GM18519 (cell line): ENCODE results near the gene SLC7A6OS.
"Not testable (repeated sequence)": the region's sequence is repeated elsewhere in the genome, so short reads cannot be mapped to it uniquely, and the experiment has no call there.

Experiments used
- ATAC-seq: cut with Tn5 transposase; IDR thresholded peaks from one replicate; pipeline ENCODE4 v1.9.1; 2021; ENCODE audit warnings: mild to moderate bottlenecking, moderate library complexity; ENCODE audit not compliant: unreplicated experiment, low FRiP score

SLC7A6OS gene

DNA sequence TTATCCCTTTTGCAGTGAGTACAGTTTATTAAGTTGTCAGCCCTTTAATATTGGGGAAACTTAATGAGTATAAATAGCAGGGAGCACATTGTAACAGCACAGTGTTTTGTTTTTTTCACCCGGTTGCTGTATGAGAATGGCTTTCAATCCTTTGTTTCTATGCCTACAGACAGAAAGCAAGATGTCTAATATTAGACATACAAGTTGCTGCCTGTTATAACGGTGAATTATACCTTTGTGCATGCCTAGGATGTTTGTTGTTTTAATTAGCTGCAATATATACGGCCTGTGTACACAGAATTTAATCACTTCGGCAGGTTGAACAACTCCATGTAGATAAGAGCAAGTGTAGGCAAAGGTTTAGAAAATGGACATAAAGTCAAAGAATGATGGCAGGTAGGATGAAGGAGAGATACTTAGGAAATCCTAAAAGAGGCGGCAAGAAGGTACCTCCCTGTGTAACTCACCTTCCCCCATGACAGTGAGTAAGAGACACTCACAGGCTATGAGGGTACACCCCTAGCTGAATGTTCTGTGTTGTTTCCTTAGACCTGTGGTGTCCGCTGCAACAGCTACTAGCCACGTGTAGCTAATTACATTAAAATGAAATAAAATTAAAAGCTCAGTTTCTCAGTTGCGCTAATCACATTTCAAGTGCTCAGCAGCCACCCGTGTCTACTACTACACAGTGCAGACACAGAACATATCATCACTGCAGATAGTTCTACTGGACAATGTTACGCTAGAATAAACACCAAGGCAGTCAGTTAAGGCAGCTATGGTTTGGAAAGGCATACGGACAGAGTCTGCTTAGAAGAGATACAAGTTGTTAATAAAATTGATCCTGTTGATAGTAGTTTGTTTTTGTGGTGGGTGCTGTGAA is 10.9 kb downstream of the SLC7A6OS start:
- no peak for ATAC-seq

DNA sequence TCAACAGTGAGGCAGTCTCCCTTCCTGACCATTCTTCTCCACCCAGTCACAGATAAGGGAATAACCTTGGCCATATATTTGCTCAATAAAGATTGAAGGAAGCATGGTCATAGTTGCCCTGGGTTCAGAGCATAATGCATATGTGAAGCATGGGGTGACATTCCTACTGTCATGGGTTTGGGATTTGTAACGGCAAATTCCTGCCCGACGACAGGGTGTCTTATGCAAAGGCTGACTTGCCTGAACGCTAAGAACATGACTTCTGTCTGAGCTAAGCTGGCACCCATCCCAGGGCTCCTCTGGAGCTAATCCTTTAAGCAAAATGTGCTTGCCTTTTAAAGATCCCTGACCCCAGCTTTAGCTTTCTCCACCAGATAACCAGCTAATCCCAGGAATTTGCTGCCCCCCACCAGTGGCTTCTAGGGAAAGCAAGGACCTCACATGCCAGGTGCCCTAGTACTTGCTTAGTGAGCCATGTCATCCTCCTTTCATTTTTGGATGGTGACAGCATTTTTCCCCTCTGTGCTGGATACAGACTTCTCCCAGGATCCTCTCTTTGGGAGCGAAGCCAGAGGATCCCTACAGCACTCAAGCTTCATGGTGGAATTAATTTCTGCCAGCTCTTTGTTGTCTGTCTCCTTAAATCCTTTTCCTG is 11.7 kb downstream of the SLC7A6OS start:
- ATAC-seq: no peak

DNA sequence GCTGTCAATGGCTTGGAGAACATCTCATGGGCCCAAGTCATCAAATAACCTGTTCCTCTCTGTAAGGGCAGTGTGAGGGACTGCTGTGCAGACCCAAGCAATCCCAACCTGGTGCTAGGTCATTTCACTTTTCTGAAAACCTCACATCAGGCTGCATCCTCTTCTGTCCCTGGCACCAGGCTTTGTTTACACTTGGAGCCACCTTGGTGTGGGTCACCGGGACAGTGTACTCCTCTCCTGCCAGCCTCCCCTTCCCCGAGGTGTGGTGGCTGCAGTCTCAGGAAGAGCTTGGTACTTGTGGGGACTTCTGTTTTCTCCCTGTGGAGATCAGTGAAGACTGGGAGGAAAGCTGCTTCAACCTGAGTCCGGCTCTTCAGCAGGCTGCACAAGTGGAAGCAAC is 12.4 kb downstream of the SLC7A6OS start:
- ATAC-seq: no peak

DNA sequence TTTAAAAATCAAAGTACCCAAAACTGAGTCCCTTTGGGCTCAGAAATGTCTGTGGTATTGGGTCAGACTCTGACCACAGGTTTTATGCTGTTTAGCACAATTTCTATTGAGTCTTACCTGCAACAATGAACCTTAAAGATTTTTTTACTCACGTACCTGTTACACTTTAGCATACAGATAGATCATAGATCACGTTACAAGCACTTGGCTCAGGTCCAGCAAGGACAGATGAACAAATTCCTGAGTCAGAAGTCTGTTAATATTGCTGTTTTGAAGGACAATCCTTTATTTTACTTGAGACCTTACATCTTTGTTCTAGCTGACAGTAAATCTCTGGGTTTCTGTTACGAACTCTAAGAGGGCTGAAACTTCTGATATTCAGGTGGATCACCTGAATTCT is 12.8 kb downstream of the SLC7A6OS start:
- ATAC-seq: no peak

DNA sequence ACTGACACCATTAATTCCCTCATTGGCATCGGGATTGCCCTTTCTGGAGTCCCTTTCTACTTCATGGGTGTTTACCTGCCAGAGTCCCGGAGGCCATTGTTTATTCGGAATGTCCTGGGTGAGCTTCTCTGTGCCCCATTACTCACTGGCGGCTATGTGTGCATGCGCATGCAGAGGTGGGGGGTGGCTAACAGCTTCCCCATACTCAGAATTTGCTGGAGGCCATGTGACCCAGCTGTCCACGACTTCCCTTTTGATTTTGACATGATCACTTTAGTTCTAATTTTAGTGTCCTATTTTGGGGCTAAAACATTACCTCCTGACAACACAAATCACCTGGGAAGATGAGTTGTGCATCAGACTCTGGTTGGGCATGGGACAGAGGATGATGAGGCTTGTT is 14.1 kb downstream of the SLC7A6OS start:
- ATAC-seq: no peak

DNA sequence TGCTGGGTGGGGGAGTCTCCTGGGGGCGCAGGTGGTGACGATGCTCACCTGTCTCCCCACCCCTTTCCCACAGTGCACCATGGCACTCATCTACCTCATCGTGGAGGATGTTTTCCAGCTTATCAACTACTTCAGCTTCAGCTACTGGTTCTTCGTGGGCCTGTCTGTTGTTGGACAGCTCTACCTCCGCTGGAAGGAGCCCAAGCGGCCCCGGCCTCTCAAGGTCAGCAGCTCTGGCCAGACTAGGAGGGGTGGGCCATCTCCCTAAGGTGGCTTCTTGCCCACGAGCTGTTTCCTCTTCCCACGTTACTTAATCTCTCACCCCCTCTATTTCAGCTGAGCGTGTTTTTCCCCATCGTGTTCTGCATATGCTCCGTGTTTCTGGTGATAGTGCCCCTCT is 14.5 kb downstream of the SLC7A6OS start:
- ATAC-seq: no peak

DNA sequence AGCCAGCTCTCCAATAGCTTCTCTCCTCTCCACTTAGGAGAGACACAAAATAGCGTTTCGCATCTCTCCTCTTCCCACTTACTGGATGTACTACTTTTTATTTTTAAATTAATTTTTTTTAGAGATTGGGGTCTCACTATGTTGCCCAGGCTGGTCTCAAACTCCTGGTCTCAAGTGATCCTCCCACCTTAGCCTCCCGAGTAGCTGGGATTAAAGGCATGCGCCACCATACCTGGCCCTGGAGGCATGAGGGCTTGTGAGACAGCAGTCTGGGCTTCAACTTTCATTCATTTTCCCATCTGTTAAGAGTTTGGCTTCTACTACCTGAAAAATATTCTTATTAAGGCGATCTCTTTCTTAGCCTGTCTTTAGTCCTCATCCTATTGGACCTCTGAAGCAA is 18.3 kb downstream of the SLC7A6OS start:
- no peak for ATAC-seq

DNA sequence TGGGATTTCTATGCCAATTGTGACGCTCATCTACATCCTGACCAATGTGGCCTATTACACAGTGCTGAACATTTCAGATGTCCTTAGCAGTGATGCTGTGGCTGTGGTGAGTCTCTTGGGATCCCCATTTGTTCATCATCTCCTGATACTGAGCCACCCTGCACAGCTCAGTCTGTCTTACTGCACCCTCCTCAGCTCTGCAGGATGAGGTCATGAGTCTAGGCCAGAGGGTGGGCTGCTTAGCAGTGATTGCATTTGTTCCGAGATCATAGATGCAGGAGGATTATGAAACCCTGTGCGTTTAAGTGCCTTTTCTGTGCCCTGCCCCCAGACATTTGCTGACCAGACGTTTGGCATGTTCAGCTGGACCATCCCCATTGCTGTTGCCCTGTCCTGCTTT is 19.5 kb downstream of the SLC7A6OS start:
- no peak for ATAC-seq

DNA sequence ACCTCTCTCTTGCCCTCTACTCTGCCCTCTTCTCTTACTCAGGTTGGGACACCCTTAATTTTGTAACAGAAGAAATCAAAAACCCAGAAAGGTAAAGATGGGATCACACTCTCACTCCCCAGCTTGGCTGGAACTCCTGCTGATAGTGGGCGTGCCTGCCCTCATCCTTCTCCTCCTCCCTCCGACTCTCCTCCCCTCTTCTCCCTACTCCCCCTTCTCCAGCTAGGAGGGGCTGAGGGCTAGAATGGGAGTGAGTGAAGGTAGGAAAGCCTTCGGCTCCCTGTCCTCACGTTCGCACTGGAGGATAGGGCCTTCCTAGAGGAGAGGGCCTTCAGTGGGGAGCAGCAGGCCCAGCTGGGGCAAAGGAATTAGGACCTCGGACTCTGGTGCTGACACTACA is 20.3 kb downstream of the SLC7A6OS start:
- ATAC-seq: no peak

DNA sequence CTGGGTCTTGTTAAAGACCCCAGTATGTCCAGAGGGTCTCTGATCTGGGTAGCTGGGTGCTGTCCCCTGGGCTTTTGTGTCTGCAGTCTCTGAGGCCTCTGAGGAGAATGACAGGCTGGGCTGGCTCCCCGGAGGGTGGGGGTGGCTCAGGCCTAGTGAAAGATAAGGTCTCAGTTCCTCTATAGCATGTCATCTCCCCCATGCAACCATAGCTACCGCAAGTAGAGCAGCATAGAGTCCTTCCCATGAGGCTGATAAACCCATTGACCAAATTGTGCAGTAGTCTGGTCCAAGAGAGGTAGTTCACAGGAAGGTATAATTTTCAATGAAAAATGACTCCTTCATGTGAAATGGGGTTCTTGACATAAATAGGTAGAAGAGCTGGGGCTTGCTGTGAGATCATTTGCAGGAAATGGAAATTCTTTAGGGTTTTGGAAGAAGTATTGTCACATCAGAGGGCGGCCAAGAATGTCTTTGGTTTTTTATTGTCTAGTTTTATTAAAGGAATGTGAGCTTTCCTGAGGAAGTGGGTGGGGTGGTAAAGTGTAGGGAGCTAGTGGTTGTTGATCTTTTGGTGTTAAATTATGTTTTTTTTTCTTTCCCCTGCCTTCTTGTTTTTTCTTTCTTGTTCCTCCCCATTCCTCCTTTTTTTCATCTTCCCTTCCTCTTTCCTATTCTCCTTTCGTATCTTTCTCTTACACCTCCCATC is 21.0 kb downstream of the SLC7A6OS start:
- ATAC-seq: peak; percentile 70

DNA sequence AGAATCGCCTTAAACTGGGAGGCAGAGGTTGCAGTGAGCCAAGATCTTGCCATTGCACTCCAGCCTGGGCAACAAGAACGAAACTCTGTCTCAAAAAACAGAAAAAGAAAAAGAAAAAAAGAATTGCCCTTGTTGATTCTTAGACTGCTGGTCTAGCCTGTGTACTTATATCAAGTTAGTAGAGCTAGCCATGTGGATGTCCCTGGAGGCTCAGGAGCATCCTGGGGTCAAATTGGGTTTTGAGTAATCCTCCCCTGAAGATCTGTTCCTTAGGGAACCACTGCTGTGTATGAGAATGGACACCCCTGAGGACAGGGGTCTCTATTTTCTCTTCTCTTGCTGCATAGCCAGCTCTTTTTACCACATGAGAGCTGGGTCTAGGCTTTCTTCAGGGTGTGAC is 21.5 kb downstream of the SLC7A6OS start:
- no peak for ATAC-seq

DNA sequence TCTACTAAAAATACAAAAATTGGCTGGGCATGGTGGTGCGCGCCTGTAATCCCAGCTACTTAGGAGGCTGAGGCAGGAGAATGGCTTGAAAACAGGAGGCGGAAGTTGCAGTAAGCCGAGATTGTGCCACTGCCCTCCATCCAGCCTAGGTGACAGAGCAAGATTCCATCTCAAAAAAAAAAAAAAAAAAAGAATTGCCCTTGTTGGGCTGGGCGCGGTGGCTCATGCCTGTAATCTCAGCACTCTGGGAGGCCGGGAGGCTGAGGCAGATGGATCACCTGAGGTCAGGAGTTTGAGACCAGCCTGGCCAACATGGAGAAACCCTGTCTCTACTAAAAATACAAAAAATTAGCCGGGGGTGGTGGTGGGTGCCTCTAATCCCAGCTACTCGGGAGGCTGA is 21.9 kb downstream of the SLC7A6OS start:
- not testable (repeated sequence) for ATAC-seq

DNA sequence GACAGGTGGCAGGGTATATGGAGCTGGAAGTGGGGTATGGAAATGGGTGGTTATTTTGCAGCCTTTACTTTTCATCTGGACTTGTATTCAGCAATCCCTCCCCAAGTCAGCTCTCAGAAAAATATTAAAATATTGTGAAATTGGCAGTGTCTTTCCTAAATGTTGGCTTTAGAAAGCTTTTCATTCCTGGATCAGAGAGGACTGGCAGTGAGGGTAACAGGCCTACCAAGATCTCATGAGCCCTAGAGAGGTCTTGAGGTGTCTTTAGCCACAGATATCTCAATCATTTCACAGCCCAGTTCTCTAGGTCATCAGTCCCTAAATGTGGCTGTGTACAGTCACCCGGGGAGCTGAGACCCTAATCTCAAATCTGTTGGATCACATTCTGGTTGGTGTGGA is 22.5 kb downstream of the SLC7A6OS start:
- no peak for ATAC-seq

DNA sequence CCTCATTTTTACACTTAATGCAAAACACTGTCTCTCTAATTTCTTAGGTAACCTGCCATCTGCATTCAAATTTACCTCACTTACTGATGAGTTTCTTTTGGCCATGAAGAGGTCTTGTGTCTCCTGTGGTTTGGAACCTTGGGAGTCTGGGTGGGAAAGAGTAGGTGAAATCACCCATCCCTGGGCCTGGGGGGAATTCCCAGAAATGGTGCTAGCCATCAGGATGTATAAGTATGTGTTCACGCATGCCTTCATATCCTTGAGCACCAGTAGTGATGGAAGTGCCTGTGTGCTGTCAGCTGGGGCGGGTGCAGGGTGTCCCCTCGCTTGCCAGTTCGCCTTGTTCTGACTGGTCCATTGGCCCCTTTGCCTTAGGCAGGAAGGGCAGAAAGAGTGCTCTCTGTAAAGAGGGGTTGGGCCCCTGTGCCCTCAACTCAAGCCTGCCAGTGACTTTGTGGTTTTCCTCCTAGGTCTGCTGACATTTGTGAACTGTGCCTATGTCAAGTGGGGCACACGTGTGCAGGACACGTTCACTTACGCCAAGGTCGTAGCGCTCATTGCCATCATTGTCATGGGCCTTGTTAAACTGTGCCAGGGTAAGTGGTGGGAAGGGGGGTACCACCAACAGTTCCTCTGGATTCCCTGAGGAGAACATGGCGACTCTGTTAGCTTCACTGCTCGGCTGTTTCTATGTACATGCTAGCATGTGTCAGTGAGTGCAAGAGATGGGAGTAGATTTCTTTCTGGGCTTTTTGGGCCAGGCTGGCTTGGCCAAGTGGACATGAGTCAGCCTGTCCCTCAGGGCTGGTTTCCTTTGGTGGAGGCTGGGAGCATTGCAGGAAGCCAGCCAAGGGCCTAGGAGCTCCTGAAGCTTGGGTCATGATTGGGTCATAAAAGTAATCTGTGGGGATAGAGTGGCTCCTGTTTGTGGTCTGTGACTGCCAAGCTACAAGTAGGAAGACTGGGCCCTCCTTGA is 23.2 kb downstream of the SLC7A6OS start:
- no peak for ATAC-seq

DNA sequence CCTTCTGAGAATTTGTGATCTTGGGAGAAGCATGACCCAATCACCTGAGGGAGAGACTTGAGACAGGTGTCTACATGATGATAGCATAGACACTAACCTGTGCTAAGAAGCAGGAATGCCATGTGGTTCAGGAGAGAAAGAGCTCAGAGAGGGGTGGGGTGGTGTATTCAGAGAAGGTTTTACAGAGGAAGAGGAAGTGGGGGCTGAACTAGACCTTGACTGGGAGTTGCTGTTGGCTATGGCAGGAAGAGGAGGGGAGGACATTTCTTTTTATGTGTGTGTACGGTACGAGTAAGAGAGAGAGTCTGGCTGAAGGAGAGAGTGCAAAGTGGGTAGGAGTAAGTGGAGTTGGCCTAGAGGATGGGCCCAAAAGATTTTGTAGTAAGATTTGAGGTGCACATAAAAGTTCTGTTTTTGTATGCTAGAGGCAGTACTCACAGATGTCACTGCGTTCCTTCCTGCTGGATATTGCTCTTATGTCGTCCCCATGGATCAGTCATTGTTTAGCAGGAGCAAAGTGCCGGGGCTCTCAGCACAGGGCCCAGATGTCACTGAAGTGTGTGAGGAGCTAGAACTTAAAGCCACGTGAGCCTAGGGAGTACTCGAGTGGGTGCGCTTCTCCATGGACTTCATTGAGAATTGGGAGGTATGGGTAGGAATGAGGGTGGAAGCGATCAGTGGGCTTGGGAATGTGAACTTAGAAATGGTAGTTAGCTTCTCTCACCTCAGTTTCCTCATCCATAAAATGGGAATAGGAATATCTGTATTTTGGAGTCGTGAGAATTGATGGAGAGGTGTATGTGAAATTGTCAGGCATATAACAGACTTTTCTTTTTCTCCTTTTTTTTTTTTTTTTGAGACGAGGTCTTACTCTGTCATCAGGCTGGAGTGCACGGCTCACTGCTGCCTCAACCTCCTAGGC is 24.3 kb downstream of the SLC7A6OS start:
- no peak for ATAC-seq

DNA sequence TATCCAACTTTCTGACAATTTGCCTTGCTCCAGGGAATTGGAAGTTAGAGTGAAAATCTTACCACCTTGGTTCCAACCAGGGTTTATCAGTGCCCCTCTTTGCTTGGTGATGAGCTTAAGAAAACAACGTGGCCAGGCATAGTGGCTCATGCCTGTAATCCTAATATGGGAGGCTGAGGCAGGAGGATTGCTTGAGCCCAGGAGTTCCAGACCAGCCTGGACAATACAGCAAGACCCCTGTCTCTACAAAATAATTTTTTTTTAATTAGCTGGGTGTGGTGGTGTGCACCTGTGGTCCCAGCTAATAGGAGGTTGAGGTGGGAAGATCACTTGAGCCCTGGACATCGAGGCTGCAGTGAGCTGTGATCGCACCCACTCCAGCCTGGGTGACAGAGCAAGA is 25.1 kb downstream of the SLC7A6OS start:
- ATAC-seq: no peak

DNA sequence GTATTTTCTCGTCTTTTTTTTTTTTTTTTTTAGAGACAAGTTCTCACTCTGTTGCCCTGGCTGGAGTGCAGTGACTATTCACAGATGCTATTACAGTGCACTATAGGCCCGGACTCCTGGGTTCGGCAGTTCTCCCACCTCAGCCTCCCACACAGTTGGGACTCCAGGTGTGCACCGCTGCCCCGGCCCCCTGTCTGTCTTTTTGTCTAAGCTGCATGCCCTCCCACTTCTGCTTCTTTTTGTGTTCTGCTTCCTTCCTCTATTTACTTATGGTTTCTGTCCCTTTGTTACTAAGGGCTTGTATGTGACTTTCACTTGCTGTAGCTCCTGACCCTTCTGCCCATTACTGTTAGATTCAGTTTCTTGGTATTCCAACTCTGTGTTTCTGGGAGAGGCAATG is 25.9 kb downstream of the SLC7A6OS start:
- ATAC-seq: peak; percentile 35

DNA sequence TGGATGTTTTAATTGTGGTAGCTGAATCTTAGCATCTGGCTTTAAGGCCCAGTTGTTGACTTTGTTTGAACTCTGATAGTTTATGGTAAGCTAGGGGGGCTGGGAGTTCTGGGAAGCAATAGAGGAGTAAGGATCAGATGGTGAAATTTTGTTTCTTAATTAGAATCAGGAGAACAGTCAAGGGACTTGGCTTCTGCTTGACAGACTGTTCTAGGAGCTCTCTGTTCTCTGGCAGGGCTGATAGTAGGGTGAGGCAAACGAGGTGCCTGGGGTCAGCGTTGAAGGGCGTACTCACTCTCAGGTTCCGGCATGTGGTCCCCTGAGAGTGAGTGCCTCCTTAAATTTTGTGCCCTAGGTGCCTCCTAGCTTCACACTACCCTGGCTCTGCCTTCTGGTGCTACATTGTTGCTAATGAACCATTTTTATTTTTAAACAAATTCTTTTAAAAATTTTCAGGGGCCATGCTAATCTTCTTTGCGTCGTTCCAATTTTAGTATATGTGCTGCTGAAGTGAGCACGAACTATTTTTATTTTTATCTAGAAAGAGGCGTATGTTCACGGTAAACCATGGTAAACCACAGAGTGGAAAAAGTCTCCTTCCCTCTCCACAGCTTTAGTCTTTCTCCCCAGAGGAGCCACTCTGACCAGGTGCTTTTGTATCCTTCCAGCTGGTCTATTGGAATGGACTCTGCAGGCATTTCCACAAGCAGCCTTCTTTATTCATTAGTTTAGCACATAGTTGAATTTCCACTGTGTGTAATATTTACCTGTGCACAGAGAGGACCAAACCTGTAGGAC is 26.7 kb downstream of the SLC7A6OS start:
- ATAC-seq: no peak
